T-helper 2 cell treated with Interferon-gamma antibody and Interleukin-4, amounts not matched to agents 5 μg/mL and 100 μg/mL, for 36 hours (primary cell): ENCODE results near the gene CHST3.

Source experiments
- DNase-seq: peaks from one replicate; pipeline ENCODE4 v3.0.0; 2021; ENCODE audit warnings: low spot score
- H3K27ac Mint-ChIP-seq: one replicate; pipeline ENCODE4 v1.8.0; 2021; ENCODE audit warnings: mild to moderate bottlenecking, mixed read lengths
- H3K27me3 Mint-ChIP-seq: one replicate; pipeline ENCODE4 v1.8.0; 2021; ENCODE audit warnings: low read depth, mixed read lengths
- H3K36me3 Mint-ChIP-seq: one replicate; pipeline ENCODE4 v1.8.0; 2021; ENCODE audit warnings: low read depth, mixed read lengths
- H3K4me1 Mint-ChIP-seq: one replicate; pipeline ENCODE4 v1.8.0; 2021; ENCODE audit warnings: low read depth, mixed read lengths
- H3K4me3 Mint-ChIP-seq: one replicate; pipeline ENCODE4 v1.8.0; 2022; ENCODE audit warnings: mild to moderate bottlenecking, moderate library complexity, mixed read lengths
- H3K9me3 Mint-ChIP-seq: one replicate; pipeline ENCODE4 v1.8.0; 2021; ENCODE audit warnings: mixed read lengths

Gene CHST3

DNA sequence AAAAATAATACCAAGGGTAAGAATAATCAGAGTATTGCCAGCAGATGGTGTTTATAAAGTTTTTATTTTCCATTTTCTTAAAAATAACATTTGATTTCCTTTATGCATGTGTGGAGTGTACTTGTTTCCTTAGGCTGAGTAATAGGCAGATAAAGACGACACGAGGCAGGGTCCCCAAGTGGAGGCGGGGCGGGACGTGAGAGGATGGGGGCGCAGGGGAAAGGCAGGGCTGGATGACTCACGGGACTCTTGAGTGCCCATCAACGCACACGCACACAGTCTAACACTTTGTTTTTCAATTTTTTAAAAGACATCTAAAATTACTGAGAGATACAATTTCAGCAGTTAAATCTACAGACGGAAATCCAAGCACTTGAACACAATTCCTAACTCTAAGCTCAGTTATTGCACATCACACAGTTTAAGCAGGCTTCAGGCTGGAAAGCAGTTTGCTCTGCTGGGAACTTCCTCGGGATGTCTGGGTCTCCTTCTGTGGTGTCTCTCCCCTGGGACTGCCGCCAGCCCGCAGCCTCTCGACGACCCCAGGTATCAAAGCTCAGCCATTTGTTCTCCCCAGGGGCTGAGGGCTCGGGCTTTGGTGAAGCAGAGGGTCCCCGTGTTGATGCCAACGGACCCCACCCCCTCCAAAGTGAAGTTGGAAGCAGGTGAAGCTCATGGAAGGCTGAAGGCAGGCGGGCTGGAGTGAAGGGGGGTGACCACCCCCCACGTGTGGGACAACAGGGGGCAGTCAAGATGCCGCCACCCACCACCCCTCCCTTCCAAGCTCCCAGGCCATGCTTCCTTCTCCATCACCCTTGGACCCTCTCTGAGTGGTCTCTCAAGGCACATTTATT is 95.0 kb downstream of the CHST3 start:
- Mint-ChIP-seq H3K9me3 (no peaks in the 10 kb centered on the region), H3K4me1 (no peaks in the 10 kb centered on the region), H3K4me3 (no peak overlapping the region), H3K27ac (no peak overlapping the region), H3K27me3 (no peaks in the 10 kb centered on the region), H3K36me3 (peaks cover 18% of the 10 kb centered on the region)
- no peak for DNase-seq

DNA sequence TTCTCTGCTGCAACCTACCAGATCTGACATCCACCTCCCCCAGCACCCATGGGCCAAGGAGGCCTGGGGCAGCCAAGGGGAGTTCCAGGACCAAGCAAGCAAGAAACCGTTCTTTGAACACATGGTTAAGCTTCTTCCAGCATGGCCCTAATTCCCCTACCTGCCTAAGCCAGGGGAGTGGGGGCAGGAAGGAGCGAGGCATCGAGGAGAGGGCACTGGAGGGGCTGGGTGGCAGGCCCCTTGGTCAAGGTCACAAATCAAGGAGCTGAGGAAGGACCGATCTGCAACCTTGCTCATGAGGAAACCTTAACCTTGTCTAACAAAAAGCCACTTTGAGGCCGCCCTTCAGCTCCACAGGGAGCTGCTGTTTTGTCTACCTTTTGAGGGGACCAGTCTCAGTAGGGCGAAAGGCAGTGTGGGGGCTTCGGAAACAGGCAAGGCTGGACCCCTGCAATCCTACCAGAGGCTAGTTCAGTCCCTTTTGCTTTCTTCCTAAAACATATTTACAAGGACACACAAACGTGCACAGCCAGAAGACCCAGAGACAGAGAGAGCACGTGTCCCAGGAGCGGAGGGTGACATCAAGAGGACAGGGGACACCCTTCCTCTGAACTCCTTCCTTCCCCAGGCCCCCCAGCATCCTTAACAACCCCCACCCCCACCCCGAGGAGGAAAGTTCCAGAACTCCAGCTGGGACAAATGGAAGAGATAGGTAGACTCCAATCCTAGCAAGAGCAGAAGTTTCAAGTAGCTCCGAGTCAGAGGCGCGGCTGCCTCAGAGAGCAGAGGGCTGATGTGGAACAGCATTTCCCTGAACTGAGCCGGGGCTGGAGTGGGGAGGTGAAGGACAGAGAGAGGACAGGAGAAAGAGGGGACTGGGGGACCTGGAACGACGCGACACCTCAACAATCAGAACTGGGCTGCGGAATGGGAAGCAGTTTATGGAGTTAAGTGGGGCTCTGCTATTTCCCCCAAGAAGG is 95.9 kb downstream of the CHST3 start:
- no peaks in the 10 kb centered on the region for H3K27me3 Mint-ChIP-seq
- no peak overlapping the region for H3K27ac Mint-ChIP-seq
- no peak overlapping the region for H3K4me3 Mint-ChIP-seq
- no peaks in the 10 kb centered on the region for H3K9me3 Mint-ChIP-seq
- no peak for DNase-seq
- peaks cover 21% of the 10 kb centered on the region for H3K36me3 Mint-ChIP-seq
- H3K4me1 Mint-ChIP-seq = no peaks in the 10 kb centered on the region

DNA sequence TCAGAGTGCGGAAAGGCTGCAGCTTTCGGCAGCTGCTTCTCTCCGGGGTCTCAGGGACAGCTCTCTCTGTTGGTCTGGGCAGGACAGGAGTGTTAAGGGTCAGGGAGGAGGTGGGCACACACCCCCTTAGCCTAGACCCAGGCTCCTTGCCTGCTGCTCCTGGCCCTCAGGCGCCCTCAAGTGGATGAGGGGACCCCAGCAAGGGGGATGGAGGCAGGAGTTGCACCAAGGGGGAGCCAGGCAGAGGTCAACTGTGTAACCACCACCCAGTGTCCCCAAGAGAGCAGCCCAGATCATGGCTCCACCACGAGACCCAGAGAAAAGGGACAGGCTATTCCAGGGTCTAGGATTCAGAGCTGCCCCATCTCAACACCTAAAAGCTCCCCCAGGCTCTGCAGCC is 97.3 kb downstream of the CHST3 start:
- no peak overlapping the region for H3K4me3 Mint-ChIP-seq

DNA sequence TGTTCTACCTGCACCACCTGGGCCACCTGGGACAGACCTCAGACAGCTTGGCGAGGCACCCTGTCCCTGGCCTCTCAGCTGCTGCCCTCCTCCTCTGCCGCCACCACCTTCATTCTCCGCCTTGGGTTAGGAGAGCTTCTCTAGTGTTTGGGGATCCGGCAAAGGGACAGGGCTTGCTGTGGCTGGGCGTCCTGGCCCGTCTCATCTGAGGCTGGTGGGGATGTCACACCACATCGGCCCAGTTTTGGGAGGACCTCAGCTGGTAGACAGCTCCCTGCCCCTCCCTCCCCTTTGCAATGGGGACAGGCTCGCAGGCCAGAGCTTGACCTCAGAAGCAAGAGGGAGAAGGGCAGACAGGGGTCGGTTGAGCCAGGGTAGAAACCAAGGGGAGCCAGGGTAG is 97.7 kb downstream of the CHST3 start:
- Mint-ChIP-seq H3K36me3 (peaks cover 23% of the 10 kb centered on the region), H3K4me1 (no peaks in the 10 kb centered on the region), H3K9me3 (no peaks in the 10 kb centered on the region), H3K27ac (no peak overlapping the region), H3K27me3 (no peaks in the 10 kb centered on the region), H3K4me3 (no peak overlapping the region)
- no peak for DNase-seq

More for the DNA sequence above, 97.3 kb downstream of the CHST3 start:
- Mint-ChIP-seq H3K36me3 (peaks cover 23% of the 10 kb centered on the region), H3K4me1 (no peaks in the 10 kb centered on the region), H3K27me3 (no peaks in the 10 kb centered on the region), H3K27ac (no peak overlapping the region), H3K9me3 (no peaks in the 10 kb centered on the region)
- no peak for DNase-seq

DNA sequence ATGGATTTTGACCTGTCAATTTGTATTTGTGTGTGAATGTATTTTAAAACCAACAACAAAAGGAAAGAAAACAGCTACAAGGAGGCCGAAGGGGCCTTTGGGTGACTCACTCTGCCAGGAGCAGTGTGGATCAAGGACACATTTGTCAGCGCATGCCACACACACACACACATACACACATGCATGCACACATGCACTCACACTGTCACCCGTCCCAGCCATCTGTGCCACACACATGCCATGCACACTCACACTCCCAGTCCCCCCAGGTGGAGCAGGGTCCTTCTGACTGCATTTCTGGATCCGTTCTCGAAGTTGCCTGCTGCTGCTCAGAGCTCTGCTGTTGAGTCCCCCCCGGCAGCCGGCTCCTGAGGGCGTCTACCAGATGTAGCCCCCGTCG is 98.2 kb downstream of the CHST3 start:
- peaks cover 23% of the 10 kb centered on the region for H3K36me3 Mint-ChIP-seq

More for the DNA sequence above, 98.2 kb downstream of the CHST3 start:
- Mint-ChIP-seq H3K4me1 (no peaks in the 10 kb centered on the region), H3K27ac (no peak overlapping the region), H3K9me3 (no peaks in the 10 kb centered on the region), H3K4me3 (no peak overlapping the region), H3K27me3 (no peaks in the 10 kb centered on the region)
- DNase-seq = no peak
